HepG2 (cell line): ENCODE measurements around the gene TTC6. TPM values are rescaled to one million over a fixed set of nuclear protein-coding genes. Genes with fewer than 3 reads are reported as not detected.

Experiments used
- ARID2 ChIP-seq: sonication (generic); formaldehyde crosslinking; IDR thresholded peaks from 2 replicates; pipeline ENCODE4 v1.8.1; 2022; ENCODE audit warnings: mild to moderate bottlenecking, missing genetic modification reagents, borderline replicate concordance
- ARNT ChIP-seq: fragments of 450-650 bp; IDR thresholded peaks from 2 replicates; pipeline ENCODE4 v1.6.1; 2017
- BCL3 ChIP-seq: sonication (generic); formaldehyde crosslinking; IDR thresholded peaks from 2 replicates; pipeline ENCODE4 v1.5.1; 2020; ENCODE audit warnings: mild to moderate bottlenecking, missing genetic modification reagents, moderate library complexity
- DNMT1 ChIP-seq: sonication (generic); formaldehyde crosslinking; IDR thresholded peaks from 2 replicates; pipeline ENCODE4 v1.5.1; 2020; ENCODE audit warnings: mild to moderate bottlenecking, missing genetic modification reagents
- EZH2 ChIP-seq: conservative IDR thresholded peaks from 2 replicates; pipeline ENCODE4 v1.6.1; 2012; ENCODE audit warnings: mild to moderate bottlenecking, low read depth, low read length, moderate library complexity
- FOXC1 ChIP-seq: sonication (generic); formaldehyde crosslinking; IDR thresholded peaks from 2 replicates; pipeline ENCODE4 v1.8.0; 2022; ENCODE audit warnings: mild to moderate bottlenecking, missing genetic modification reagents, borderline replicate concordance
- GFI1 ChIP-seq: sonication (generic); formaldehyde crosslinking; IDR thresholded peaks from 2 replicates; pipeline ENCODE4 v1.5.0; 2020; ENCODE audit warnings: missing genetic modification reagents, mild to moderate bottlenecking, borderline replicate concordance
- KDM1A ChIP-seq: IDR thresholded peaks from 2 replicates; pipeline ENCODE4 v1.6.1; 2016; ENCODE audit warnings: missing compliant biosample characterization
- NCOA1 ChIP-seq: sonication (generic); formaldehyde crosslinking; IDR thresholded peaks from 2 replicates; pipeline ENCODE4 v1.9.0; 2021; ENCODE audit warnings: missing genetic modification reagents
- PRMT3 ChIP-seq: sonication (generic); formaldehyde crosslinking; IDR thresholded peaks from 2 replicates; pipeline ENCODE4 v1.8.1; 2022; ENCODE audit warnings: low read depth, mild to moderate bottlenecking, moderate library complexity, missing genetic modification reagents, borderline replicate concordance
- RBAK ChIP-seq: sonication (generic); formaldehyde crosslinking; IDR thresholded peaks from 2 replicates; pipeline ENCODE4 v1.5.1; 2020; ENCODE audit warnings: mild to moderate bottlenecking, missing genetic modification reagents
- TAF15 ChIP-seq: fragments of 200-400 bp; formaldehyde crosslinking; IDR thresholded peaks from one replicate; pipeline ENCODE4 v1.6.1; 2018; ENCODE audit warnings: mild to moderate bottlenecking, low read depth, low read length; ENCODE audit not compliant: poor library complexity, severe bottlenecking
- THAP7 ChIP-seq: sonication (generic); formaldehyde crosslinking; IDR thresholded peaks from 2 replicates; pipeline ENCODE4 v1.8.1; 2023; ENCODE audit warnings: mild to moderate bottlenecking, missing genetic modification reagents
- ZMAT3 ChIP-seq: sonication (generic); formaldehyde crosslinking; conservative IDR thresholded peaks from 2 replicates; pipeline ENCODE4 v1.7.0; 2021; ENCODE audit warnings: missing genetic modification reagents
- ZNF331 ChIP-seq: sonication (generic); formaldehyde crosslinking; IDR thresholded peaks from 2 replicates; pipeline ENCODE4 v1.4.0; 2020; ENCODE audit warnings: missing genetic modification reagents
- ZNF530 ChIP-seq: sonication (generic); formaldehyde crosslinking; IDR thresholded peaks from 2 replicates; pipeline ENCODE4 v1.5.0; 2020; ENCODE audit warnings: low read depth, mild to moderate bottlenecking, missing genetic modification reagents
- ZNF709 ChIP-seq: sonication (generic); formaldehyde crosslinking; IDR thresholded peaks from 2 replicates; pipeline ENCODE4 v1.5.0; 2020; ENCODE audit warnings: mild to moderate bottlenecking, missing genetic modification reagents
- ZSCAN5A ChIP-seq: sonication (generic); formaldehyde crosslinking; IDR thresholded peaks from 2 replicates; pipeline ENCODE4 v1.8.0; 2022; ENCODE audit warnings: mild to moderate bottlenecking, missing genetic modification reagents, borderline replicate concordance
- polyA plus RNA-seq, 8 experiments: library from polyadenylated mRNA; depleted of rRNA in 3 of 8; stranded (reverse) in 7 of 8; unstranded in 1 of 8; fragments of >200 nt; fragmentation: Illumina TruSeq in 4 of 8; extraction: Trizol in 4 of 8; gene quantifications; 2 replicates each; pipeline versions ENCODE4 v1.2.1 to v1.2.3, GENCODE V29; 2011 to 2016; ENCODE audit warnings: low read depth in 4 of 8, missing spikeins in 1 of 8, mixed read lengths in 1 of 8; ENCODE audit not compliant: insufficient read depth in 1 of 8
- total RNA-seq, 5 experiments: library from RNA; depleted of rRNA; stranded (reverse); fragments of >200 nt; fragmentation: Illumina TruSeq; extraction: Trizol; gene quantifications; 2 replicates each; pipeline ENCODE4 v1.2.3, GENCODE V29; 2016; ENCODE audit warnings: low read depth in 1 of 5
- TF ChIP-seq, protein P1 (sequence below): sonication (generic); formaldehyde crosslinking; IDR thresholded peaks from 2 replicates; pipeline ENCODE4 v1.8.0; 2022; ENCODE audit warnings: mild to moderate bottlenecking, missing genetic modification reagents, moderate library complexity
- TF ChIP-seq, protein P2 (sequence below): sonication (generic); formaldehyde crosslinking; IDR thresholded peaks from 2 replicates; pipeline ENCODE4 v1.8.1; 2022; ENCODE audit warnings: mild to moderate bottlenecking, missing genetic modification reagents

Gene TTC6
- total and polyA plus RNA-seq, 2 of the 13 experiments (the other 11 are each of a cell fraction or from before 2014, with no cell fraction given), result 9.3 to 27.4 TPM

- TF ChIP-seq THAP7 (CRISPR knock-in tag) (no peak; the same call in 1 of the 2 replicates), ZMAT3 (0 out of 2 replicates have a peak, but pooled peaks have one; percentile 27), ZNF530 (CRISPR knock-in tag) (no peak), FOXC1 (peak; percentile 80; the same call in 1 of the 2 replicates), NCOA1 (CRISPR knock-in tag) (no peak; the same call in 1 of the 2 replicates), BCL3 (CRISPR knock-in tag) (peak; percentile 9), GFI1 (CRISPR knock-in tag) (no peak; the same call in 1 of the 2 replicates), ZSCAN5A (CRISPR knock-in tag) (peak; percentile 92; the same call in 1 of the 2 replicates), PRMT3 (CRISPR knock-in tag) (0 out of 2 replicates have a peak, but pooled peaks have one; percentile 55), TAF15 (peak; percentile 26), ZNF709 (CRISPR knock-in tag) (no peak), DNMT1 (CRISPR knock-in tag) (peak; percentile 14; the same call in 1 of the 2 replicates), KDM1A (CRISPR knock-in tag) (peak; percentile 72; the same call in 1 of the 2 replicates), ARID2 (CRISPR knock-in tag) (no peak; the same call in 1 of the 2 replicates), RBAK (CRISPR knock-in tag) (no peak), ARNT (no peak), ZNF331 (CRISPR knock-in tag) (peak; percentile 50), EZH2 (no peak)
- TF ChIP-seq, protein P1, sequence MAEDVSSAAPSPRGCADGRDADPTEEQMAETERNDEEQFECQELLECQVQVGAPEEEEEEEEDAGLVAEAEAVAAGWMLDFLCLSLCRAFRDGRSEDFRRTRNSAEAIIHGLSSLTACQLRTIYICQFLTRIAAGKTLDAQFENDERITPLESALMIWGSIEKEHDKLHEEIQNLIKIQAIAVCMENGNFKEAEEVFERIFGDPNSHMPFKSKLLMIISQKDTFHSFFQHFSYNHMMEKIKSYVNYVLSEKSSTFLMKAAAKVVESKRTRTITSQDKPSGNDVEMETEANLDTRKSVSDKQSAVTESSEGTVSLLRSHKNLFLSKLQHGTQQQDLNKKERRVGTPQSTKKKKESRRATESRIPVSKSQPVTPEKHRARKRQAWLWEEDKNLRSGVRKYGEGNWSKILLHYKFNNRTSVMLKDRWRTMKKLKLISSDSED (CRISPR knock-in tag), result no peak
- TF ChIP-seq, protein P2, sequence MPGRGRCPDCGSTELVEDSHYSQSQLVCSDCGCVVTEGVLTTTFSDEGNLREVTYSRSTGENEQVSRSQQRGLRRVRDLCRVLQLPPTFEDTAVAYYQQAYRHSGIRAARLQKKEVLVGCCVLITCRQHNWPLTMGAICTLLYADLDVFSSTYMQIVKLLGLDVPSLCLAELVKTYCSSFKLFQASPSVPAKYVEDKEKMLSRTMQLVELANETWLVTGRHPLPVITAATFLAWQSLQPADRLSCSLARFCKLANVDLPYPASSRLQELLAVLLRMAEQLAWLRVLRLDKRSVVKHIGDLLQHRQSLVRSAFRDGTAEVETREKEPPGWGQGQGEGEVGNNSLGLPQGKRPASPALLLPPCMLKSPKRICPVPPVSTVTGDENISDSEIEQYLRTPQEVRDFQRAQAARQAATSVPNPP (CRISPR knock-in tag), result no peak; the same call in none of the 2 replicates
These were observed at the start of gene TTC6, which contains the start of gene FOXA1 (continued) for GRCh38 chr14:37594971-37595808.
